ENCODE results near the gene ATP6V0E1. TPM values are rescaled to one million over a fixed set of nuclear protein-coding genes. Genes with fewer than 3 reads are reported as not detected.
"Not testable (repeated sequence)": the region's sequence is repeated elsewhere in the genome, so short reads cannot be mapped to it uniquely, and the experiment has no call there.

Gene ATP6V0E1
- total RNA-seq, 1 donor from 2014 or later = 170 TPM

- intact Hi-C loops (cut with micrococcal nuclease) = loop anchor here (1.0 to 10.0 kb wide), 12 partner anchors 8 to 1670 kb away; partner anchors contain the start of genes BOD1, CPEB4, ERGIC1 and NPM1
These were observed 73.7 kb downstream of the ATP6V0E1 start for GRCh38 chr5:173057062-173057924.

DNA sequence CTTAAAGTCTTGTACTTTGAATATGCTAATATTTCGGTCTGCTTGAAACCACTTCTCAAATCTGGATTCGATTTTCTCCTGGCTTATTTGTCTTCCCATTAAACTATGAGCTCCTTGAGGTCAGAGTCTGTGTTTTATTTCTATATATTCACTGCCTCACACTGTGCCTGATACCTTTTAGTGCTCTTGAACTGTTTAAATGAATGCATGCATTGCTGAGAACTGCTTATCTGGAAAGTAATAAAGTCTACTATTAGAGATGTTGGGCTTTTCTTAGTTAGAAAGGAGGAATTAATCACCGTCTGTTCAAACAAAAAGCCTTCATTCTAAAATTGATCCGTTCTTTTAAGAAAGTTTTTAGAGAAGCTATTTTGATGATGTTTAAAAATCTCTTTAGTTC is 78.6 kb downstream of the ATP6V0E1 start:
- intact Hi-C loops (cut with micrococcal nuclease) = no loop called here

DNA sequence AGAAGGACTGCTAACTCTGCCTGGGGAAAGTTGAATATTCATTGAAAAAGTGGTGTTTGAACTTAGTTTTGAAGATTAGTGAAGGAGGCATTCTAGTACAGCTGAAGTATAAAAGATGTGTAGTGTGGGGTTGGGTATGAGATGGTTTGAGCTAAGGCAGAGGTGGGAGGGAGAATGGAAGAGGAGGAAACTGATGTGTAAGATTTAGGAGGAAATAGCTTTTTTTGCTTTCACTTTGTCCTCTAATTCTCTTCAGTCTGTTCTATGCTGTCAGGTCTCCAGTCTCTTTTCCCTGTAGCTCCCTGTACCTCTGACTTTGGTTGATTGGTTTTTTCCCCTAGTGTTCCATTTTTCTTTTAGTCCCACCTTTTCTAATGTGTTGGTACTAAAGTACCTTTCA is 81.6 kb downstream of the ATP6V0E1 start:
- intact Hi-C loops (cut with micrococcal nuclease) = loop anchor here (1.0 kb wide), 1 partner anchor 8 kb away; no protein-coding TSS in a partner anchor

DNA sequence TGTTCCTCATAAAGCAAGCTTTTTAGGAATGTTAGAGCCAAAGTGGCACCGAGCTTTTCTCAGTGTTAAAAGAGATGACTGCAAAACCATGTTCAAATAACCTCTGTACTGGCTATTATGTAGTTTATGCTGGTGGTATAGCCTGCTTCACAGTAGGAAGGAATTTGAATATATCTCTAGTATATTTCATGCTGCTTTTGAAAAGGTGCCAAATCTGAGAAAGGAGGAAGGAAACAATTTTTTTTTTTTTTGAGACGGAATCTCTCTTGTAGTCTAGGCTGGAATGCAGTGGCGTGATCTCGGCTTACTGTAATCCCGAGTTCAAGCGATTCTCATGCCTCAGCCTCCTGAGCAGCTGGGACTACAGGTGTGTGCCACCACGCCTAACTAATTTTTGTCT is 86.1 kb downstream of the ATP6V0E1 start:
- intact Hi-C loops (cut with micrococcal nuclease) = no loop called here

DNA sequence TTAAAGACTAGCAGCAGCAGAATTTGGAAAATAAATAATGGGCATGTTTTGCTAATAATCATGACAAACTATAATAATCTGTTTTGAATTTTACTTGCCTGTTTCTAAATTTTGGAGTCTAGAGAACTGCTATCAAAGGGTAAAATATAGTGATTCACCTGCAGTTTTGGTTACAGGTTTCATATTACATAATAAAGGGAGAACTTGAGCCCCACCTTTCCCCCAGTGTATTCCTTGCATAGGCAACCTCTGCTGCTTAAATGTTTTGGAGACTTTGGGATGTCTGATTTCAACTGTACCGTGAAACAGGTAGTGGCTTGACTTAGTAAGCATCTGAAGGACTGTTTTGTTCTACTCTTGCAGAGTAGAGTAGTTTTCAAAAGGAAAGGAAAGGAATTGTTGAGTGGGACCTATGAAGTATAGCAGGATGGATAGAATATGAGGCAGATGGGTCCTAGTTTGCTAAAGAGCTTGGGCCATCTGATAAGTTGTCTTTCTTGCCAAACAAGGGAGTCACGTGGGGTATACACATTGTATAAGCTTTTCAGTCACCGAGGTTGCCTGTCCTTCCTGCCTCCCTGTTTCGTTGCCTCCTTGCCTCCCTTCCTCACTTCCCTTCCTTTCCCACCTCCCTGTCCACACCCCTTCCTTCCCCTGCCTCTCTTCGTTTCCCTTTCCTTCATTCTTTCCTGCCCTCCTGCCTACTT is 91.7 kb downstream of the ATP6V0E1 start:
- intact Hi-C loops (cut with micrococcal nuclease) = no loop called here

- intact Hi-C loops (cut with micrococcal nuclease) = no loop called here
These were observed 92.4 kb downstream of the ATP6V0E1 start for GRCh38 chr5:173075970-173076369.

DNA sequence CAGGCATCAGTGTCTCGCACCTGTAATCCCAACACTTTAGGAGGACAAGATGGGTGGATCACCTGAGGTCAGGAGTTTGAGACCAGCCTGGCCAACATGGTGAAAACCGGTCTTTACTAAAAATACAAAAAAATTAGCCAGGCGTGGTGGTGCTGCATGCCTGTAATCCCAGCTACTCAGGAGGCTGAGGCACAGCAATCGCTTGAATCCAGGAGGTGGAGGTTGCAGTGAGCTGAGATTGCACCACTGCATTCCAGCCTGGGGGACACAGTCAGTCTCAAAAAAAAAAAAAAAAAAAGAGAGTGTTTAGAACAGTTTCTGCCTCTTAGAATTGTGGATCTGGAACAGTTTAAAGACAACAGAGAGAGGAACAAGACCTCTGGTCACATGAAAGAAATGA is 92.9 kb downstream of the ATP6V0E1 start:
- intact Hi-C loops (cut with micrococcal nuclease) = not testable (repeated sequence)

GRCh38 chr5:173078878-173079277 is 95.3 kb downstream of the ATP6V0E1 start:
- intact Hi-C loops (cut with micrococcal nuclease) = no loop called here

Other genes starting within 250 kb of the ATP6V0E1 start
- 6.2 and 6.4 TPM in 2 replicates for gene DUSP1, start 212.6 kb upstream of the ATP6V0E1 start, total RNA-seq
- 40.2 and 41.3 TPM in 2 replicates for gene ERGIC1, start 149.5 kb upstream of the ATP6V0E1 start, total RNA-seq
- 39.6 and 46.1 TPM in 2 replicates for gene RPL26L1, start 24.3 kb upstream of the ATP6V0E1 start, total RNA-seq
- 11.3 TPM in 2 replicates for gene CREBRF, start 72.6 kb downstream of the ATP6V0E1 start, total RNA-seq
- gene BNIP1, start 160.8 kb downstream of the ATP6V0E1 start, total RNA-seq = 14.4 and 16.7 TPM in 2 replicates